CD4-positive, alpha-beta T cell treated with Interleukin-17A for 4 hours (primary cell): Measurements from ENCODE around the gene CHD2.
"Not testable (repeated sequence)": the region's sequence is repeated elsewhere in the genome, so short reads cannot be mapped to it uniquely, and the experiment has no call there.

Experiments used
- DNase-seq: peaks from one replicate; pipeline ENCODE4 v3.0.0-alpha.2; 2020; ENCODE audit warnings: mixed read lengths

Gene CHD2

GRCh38 chr15:93052090-93052879 is 152.2 kb downstream of the CHD2 start:
- no peak for DNase-seq

GRCh38 chr15:93055211-93055610 is 155.1 kb downstream of the CHD2 start:
- DNase-seq, result no peak

DNA sequence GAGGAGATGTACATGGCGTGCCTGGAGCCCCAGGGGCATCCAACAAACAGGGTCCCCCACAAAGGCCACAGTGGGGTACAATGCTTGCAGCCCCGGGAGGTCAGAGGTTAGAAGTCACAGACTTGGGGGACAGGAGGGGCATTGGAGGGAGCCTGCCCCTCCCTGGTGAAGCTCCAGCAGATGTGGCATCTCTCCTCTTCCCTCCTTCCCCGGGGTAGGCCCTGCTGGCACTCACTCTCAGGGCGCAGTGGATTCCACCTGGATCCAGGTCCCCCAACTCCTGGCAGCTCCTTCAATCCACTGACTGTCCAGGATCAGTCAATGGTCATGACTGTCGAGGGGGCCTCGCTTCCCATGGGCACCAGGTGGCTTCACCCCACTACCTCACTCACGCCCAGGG is 156.7 kb downstream of the CHD2 start:
- no peak for DNase-seq

DNA sequence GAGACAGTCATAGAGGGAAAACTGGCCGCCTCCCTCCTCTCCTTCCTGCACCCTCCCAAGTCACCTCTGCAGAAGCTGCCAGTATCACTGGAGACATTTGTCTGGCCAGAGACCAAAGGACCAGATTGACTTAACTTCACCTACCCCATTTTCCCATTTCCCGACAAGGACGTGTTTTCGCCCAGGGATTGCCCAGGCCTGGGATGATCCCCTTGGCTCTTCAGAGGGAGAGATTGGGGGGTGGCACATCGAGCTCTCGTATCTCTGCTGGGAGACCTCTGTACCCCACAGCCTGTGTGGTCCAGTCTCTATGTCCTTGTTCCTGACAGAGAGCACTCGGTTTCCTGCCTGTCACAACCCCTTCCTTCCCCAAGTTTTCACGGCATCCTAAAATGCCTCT is 157.5 kb downstream of the CHD2 start:
- no peak for DNase-seq

DNA sequence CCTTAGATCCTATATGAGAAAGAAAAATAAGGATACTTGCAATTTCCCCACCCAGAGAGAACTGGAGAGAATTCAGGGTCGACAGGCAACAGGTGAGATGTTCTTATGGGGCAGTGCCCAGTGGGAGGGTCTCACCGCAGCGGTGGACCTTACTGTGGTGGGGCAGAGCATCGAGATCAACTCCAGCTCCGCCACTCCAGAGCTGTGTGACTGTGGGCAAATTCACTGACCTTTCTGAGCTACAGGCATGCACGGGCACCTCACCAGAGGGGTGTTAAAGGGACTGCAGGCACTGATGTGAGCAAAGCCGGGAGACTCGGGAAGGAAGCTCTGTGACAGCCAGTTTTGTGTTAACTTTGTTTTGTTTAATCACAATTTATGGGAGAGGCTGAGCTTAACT is 158.0 kb downstream of the CHD2 start:
- no peak for DNase-seq

DNA sequence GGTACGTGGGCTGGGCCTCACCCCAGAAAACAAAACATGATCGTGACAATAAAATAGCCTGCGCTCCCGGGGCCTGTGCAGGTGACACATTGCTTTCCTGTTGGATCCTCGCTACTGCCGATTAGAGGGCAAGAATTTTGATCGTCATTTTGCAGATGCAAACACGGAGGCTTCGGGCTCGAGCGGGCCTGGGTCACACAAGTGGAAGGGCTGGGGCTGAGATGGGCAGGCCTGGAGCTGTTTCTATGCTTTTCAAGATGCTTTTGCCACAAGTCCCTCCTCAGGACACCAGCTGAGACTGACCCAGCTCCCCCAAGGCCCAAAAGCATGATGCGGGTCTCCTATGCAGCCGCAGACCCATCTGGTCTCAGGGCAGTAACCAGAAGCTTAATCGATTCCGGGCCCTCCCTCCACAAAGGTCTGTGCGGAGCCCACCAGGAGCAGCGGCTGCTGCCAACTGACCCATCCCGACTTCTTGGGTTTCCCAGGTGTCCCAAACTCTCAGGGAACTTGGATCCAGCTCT is 158.8 kb downstream of the CHD2 start:
- no peak for DNase-seq

DNA sequence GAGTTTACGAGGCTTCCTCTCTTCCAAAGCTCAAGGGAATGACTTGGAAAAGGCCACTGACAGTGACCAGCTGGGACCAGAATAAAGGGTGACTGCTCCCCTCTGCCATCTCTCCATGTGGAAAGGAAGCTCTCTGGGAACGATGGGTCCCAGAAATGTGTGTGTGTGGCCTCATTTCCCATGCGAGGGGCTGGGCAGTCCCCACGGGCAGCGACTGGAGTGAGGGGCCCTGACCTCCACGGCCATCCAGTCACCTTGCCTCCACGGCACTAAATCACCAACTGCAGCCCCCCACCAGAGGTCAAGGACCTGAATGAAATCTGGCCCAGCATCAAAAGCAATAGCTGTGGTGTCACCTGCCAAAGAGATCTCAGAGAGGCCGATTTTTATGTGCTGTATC is 159.3 kb downstream of the CHD2 start:
- no peak for DNase-seq

- DNase-seq, result no peak
Measured at GRCh38 chr15:93060336-93061248, 160.5 kb downstream of the CHD2 start.

DNA sequence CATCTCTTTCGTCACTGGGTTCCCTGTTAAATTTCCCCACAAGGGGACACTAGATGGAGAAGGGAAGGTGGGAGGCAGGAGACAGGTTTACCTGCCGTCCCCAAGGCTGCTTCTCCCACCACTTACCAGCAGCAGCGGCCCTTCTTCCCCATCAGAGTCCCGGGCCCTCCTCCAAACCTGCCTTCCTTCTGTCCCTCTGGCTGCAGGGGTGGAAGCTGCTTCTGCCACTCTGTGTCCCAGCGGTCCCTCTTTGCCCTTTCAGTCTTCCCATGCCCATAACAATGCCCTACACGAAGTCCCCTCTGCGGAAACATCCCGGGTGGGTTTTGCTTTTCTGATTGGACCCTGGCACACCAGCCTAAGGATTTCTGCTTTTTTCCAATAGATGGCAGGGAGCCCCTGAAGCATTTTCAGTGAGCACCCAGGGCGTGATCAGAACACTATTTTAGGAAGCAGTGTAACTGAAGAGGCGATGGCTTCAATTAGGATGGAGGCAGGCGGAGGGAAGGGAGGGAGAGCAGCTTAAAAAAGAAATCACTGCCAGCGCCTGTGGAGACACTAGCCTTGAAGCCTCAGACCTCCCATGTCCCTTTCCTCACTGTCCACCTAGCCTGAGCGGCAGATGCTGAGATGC is 162.6 kb downstream of the CHD2 start:
- not testable (repeated sequence) for DNase-seq

DNA sequence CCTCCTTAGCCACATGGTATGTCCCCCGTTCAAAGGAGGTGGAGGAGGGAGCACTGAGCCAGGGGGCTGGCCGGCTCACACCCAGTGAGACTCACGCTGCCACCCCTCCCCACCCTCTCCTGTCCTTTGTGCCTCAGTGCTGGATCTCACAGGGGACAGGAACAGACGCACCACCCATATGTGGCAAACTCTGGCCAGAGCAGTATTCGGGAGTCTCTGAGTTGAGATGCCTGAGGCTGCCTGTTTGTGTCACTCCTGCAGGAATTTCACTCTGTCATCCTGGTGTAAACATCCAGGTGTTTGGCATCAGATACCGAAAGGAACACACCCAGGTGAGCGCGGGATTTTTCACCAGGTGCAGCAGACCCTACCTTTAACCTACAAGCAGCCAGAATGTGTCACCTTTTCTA is 163.1 kb downstream of the CHD2 start:
- no peak for DNase-seq

DNA sequence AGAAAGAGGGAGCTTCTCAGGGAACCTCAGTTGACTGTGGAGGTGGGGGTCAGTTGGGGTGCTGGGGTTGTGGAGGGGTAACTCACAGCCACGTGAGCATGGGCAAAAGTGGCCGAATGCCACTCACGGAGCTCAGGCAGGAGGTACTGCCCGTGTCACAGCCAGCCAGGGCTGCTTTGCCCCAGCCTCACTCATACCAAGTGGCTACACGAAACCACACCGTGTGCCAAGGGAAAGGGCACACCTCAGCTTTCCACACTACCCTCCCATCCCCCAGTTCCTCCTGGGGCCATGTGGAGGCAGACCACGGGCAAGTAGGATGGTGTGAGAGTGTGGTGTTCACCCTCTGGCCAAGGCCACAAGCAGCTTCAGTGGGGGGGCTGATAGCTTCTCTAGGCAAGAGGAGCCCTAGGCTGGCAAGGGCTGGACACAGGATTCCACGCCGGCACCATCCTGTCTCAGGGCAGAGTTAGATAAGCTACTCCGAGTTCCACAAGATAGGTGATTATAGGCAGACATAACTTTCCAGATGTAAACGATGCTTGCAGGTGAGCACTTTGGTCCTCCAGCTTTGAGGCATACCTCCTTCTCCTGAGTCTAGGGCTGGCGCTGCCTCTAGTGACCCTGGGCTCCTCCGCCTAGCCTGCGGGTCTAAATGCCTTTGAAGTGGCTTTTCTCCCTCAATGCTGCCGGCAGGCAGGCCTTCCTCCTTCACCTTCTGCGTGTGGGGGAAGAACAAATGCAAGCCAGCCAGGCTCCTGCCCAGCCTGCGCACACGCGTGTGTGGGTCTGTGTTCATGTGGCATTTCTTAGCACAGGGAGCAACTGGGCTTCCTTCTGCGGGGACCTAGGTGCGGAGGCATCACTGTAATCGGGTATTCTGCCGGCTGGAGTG is 163.9 kb downstream of the CHD2 start:
- DNase-seq, result no peak

DNA sequence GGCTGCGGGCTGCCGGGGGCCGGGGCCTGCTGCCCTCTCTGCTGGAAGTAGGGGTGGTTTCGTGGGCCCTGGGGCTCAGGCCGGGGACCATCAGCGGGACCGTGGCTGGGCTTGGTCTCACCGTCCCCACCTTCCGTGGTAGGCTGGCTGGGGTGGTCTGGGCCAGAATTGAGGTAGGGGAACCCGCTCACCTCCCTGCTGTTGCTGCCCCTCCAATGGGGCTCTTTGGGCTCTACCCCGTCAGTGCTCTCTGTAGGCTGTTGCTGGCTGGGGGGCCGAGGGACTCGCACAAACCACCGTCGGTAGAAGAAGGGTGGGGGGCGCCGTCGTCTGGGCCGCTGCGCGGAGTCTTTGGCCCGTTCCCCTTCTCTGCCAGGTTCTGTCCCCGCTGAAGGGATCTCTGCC is 165.5 kb downstream of the CHD2 start:
- DNase-seq, result no peak

- DNase-seq, result no peak
Measured at GRCh38 chr15:93066224-93066681, 166.1 kb downstream of the CHD2 start.

DNA sequence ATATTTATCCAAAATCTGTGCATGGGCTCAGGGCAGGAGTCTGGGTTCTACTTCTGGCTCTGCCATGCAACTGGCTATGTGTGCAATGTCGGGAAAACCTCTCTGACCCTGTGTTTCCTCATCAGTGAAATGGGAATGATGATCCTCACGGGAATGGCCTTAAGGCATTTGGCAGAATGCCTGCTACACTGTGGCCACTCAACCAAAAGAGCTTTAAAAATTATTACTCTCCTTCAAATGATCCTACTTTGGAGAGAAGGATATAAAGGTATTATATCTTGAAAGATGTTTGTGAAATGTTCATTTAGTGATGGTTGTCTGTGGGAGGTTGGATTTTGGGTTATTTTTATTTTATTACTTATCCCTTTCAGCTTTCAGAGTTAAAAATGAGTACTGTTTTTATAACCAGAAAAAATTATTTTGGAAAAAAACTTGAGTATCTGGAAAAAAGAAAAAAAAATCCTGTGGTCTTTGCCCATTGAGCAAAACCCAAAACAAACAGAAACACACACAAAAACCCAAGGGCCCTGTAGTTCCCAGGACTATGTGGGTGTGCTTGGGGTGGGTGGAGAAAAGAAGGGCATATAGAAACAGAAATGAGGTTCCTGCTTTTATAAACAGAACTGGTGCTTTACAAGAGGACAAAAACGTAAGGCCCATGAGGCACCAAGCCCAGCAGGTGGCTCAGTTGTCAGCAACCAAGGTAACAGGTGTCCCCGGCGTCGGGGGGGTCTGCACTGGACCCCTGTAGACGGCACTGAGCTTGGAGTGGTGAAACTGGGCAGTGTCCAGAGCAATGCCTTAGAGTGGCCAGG is 166.9 kb downstream of the CHD2 start:
- DNase-seq, result no peak

DNA sequence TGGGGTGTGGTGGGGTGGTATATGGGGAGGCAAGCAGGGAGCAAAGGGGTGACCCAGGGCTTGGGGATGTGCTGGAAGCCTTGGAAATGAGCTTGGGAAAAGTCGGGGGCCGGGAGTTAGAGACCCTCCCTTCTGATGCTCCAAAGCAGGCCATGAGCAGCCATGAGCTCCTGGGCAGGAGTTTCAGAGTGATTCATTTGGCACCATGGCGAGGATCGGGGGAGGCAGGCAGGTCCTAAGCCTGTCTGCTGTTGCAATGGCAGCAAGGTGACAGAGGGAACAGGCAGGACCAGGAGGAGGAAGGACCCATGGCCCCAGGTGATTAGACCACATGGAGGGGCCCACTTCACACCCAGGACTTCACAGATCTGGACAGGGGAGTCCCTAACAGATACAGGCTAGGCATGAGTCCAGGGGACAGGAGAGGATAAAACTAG is 167.5 kb downstream of the CHD2 start:
- no peak for DNase-seq

DNA sequence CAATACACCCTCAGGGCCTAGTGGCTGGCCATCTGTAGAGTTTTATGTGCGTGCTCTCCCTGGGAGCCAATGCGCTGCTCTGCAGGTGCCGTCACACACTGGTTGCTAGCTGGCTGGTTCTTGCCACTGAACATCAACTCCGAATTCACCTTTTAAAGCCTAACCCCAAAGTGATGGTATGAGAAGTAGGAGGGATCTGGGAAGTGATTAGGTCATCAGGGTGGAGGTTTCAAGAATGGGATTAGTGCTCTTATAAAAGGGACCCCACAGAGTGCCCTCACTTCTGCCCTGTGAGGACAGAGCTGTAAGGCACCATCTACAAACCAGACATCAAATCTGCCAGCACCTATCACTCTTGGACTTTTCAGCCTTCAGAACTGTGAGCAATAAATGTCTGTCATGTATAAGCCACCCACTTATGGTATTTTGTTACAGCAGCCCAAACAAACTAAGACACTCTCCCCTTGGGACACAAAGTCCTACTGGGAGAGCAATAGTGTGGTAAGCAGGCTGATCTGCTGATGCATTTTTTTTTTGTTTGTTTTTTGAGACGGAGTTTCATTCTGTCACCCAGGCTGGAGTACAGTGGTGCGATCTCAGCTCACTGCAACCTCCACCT is 168.6 kb downstream of the CHD2 start:
- DNase-seq, result no peak

- no peak for DNase-seq
Measured at GRCh38 chr15:93070132-93070531, 170.0 kb downstream of the CHD2 start.

- no peak for DNase-seq
Measured at GRCh38 chr15:93070551-93071296, 170.6 kb downstream of the CHD2 start.

GRCh38 chr15:93071469-93071936 is 171.4 kb downstream of the CHD2 start:
- no peak for DNase-seq

DNA sequence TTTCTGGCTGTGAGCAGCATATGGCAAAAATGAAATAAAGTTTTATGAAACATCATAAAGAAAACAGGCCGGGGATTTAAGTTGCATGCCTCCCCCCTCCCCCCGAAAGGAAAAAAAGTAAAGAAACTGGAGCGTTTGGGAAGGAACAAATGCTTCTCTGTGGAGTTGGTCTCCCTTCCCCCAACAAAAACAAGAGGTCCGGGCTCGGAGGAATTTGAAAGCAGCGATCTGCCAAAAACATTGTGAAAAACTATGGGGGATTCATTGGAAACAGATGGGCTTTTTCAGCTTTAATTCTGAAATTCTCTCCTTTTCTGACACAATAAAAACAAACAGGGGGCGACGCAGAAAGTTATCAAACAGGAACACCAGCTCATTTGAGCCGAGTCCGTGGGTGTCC is 171.9 kb downstream of the CHD2 start:
- no peak for DNase-seq
